ENCODE data around the gene SDF4.

Gene SDF4

GRCh38 chr1:1194723-1195122 is 37.1 kb downstream of the SDF4 start:
- no peak for FAIRE-seq
- no peak for DNase-seq (ENCODE audit: insufficient read length, low spot score)
- TF ChIP-seq POLR2A (IDR thresholded peaks at IDR 0.05; ENCODE audit: low read depth, low read length), result no peak

DNA sequence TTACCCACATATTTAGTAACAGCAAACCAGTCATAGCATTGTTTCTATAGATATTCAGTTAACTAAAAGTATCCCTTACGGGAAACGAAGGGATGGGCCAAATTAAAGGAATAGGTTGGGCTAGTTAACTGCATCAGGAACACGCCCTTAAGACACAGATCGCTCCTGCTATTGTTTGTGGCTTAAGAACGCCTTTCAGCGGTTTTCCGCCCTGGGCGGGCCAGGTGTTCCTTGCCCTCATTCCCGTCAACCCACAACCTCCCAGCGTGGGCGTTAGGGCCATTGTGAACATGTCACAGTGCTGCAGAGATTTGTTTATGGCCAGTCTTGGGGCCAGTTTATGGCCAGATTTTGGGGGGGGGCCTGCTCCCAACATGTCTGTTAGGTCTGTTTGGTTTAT is 40.1 kb downstream of the SDF4 start:
- no peak for FAIRE-seq
- no peak for TF ChIP-seq POLR2A (IDR thresholded peaks at IDR 0.05; ENCODE audit: low read depth, low read length)
- no peak for DNase-seq (ENCODE audit: insufficient read length, low spot score)

DNA sequence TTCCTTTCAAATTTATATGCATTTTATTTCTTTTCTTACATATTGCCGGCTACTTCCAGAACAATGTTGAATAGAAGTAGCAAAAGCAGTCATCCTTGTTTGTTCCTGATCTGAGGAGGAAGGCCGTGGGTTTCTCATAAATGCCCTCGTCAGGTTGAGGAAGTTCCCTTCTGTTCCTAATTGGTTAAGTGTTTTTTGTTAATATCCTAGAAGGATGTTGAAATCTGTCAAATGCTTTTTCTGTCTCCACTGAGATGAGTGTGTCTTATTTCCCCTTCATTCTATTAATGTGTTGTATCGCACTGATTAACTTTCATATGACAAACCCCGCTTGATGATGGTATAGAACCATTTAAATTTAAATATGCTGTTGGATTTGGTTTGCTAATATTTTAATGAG is 42.7 kb downstream of the SDF4 start:
- DNase-seq (ENCODE audit: insufficient read length, low spot score) (no peak), FAIRE-seq (no peak)

DNA sequence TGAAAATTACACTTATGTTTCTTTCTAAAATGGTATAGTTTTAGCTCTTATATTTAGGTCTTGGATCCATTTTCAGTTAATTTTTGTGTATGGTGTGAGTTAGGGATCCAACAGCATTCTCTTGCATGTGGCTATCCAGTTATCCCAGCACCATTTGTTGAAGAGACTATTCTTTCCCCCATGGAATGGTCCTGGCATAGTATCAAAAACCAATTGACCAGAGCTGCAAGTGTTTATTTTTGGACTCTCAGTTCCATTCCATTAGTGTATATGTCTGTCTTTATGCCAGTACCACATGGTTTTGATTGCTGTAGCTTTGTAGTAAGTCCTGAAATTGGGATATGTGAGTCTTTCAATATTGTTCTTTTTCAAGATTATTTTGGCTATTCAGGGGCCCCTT is 43.9 kb downstream of the SDF4 start:
- DNase-seq (ENCODE audit: insufficient read length, low spot score) (no peak), FAIRE-seq (no peak)
- no peak for TF ChIP-seq POLR2A (IDR thresholded peaks at IDR 0.05; ENCODE audit: low read depth, low read length)

More for the DNA sequence above, 42.7 kb downstream of the SDF4 start:
- TF ChIP-seq POLR2A (IDR thresholded peaks at IDR 0.05; ENCODE audit: low read depth, low read length), result no peak

GRCh38 chr1:1185101-1185765 is 46.6 kb downstream of the SDF4 start:
- no peak for FAIRE-seq
- DNase-seq (ENCODE audit: insufficient read length, low spot score), result no peak
- TF ChIP-seq POLR2A (IDR thresholded peaks at IDR 0.05; ENCODE audit: low read depth, low read length), result no peak

GRCh38 chr1:1183833-1184775 is 47.7 kb downstream of the SDF4 start:
- DNase-seq (ENCODE audit: insufficient read length, low spot score) (no peak), FAIRE-seq (no peak)
- no peak for TF ChIP-seq POLR2A (IDR thresholded peaks at IDR 0.05; ENCODE audit: low read depth, low read length)

GRCh38 chr1:1183221-1183747 is 48.5 kb downstream of the SDF4 start:
- DNase-seq (ENCODE audit: insufficient read length, low spot score), result no peak
- FAIRE-seq, result no peak
- no peak for TF ChIP-seq POLR2A (IDR thresholded peaks at IDR 0.05; ENCODE audit: low read depth, low read length)

GRCh38 chr1:1182491-1183220 is 49.1 kb downstream of the SDF4 start:
- no peak for TF ChIP-seq POLR2A (IDR thresholded peaks at IDR 0.05; ENCODE audit: low read depth, low read length)
- FAIRE-seq (no peak), DNase-seq (ENCODE audit: insufficient read length, low spot score) (no peak)

GRCh38 chr1:1181938-1182410 is 49.8 kb downstream of the SDF4 start:
- FAIRE-seq (no peak), DNase-seq (ENCODE audit: insufficient read length, low spot score) (no peak)
- TF ChIP-seq POLR2A (IDR thresholded peaks at IDR 0.05; ENCODE audit: low read depth, low read length), result no peak

GRCh38 chr1:1181129-1181937 is 50.5 kb downstream of the SDF4 start:
- TF ChIP-seq POLR2A (IDR thresholded peaks at IDR 0.05; ENCODE audit: low read depth, low read length), result no peak
- no peak for DNase-seq (ENCODE audit: insufficient read length, low spot score)
- FAIRE-seq, result no peak

DNA sequence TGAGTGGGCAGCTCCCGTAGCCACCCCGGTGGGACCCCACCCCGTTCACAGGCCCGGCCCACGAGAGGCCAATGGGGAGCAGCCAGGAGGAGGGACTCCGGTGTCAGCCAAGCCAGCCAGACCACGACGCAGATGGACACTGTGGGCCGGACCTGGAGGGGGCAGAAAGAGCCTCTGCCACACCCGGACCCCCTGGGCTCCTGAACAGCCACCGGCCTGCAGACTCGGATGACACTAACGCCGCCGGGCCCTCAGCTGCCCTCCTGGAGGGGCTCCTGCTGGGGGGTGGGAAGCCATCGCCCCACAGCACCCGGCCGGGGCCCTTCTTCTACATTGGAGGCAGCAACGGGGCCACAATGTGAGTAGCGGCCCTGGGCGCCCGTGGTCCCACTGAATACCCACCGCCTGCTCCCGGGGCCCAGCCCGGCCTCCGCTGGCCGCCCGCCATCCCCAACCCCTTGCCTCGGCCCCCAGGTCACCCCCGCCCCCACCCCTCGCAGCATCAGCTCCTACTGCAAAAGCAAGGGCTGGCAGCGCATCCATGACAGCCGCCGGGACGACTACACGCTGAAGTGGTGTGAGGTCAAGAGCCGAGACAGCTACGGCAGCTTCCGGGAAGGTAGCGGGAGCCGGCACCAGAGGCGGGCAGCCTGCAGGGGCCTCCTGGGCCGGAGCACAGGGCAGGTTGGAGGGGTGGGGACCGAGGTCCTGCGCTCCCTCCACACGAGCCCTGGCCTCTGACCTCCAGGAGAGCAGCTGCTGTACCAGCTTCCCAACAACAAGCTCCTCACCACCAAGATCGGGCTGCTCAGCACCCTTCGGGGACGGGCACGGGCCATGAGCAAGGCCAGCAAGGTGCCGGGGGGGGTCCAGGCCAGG is 51.6 kb downstream of the SDF4 start:
- TF ChIP-seq POLR2A (IDR thresholded peaks at IDR 0.05; ENCODE audit: low read depth, low read length), result no peak
- FAIRE-seq (no peak), DNase-seq (ENCODE audit: insufficient read length, low spot score) (no peak)

GRCh38 chr1:1179346-1179982 is 52.3 kb downstream of the SDF4 start:
- no peak for FAIRE-seq
- TF ChIP-seq POLR2A (IDR thresholded peaks at IDR 0.05; ENCODE audit: low read depth, low read length), result no peak
- no peak for DNase-seq (ENCODE audit: insufficient read length, low spot score)
